Stimulated activated CD4-positive, alpha-beta T cell treated with anti-CD3 and anti-CD28 coated beads, Interleukin-12 subunit alpha, Interleukin-12 subunit beta, amount 100 ng/mL, for 48 hours (primary cell): Measurements from ENCODE around the gene BAHCC1.

Source experiments
- DNase-seq, 3 donors: peaks; one replicate each; pipeline ENCODE4 v3.0.0-alpha.2; 2020; ENCODE audit warnings: low read depth in 2 of 3, low spot score in 1 of 3

Gene BAHCC1

GRCh38 chr17:81512562-81513371 lies 117.5 kb downstream of the BAHCC1 start, which contains the start of gene ACTG1:
TSS of gene ACTG1 (minus strand) at chr17:81512799. CDS start at chr17:81512354, 445 bp downstream.
- peak; percentile 82 to 88 (median 85) for DNase-seq

GRCh38 chr17:81513372-81513752 lies 118.1 kb downstream of the BAHCC1 start:
- DNase-seq, result peak in 2 of 3 donors; percentile 53 to 65

- DNase-seq, result no peak
Measured at GRCh38 chr17:81513753-81514488, 118.7 kb downstream of the BAHCC1 start.

GRCh38 chr17:81514489-81514738 lies 119.2 kb downstream of the BAHCC1 start:
- DNase-seq, result no peak

- DNase-seq, result peak in 1 of 3 donors; percentile 60
Measured at GRCh38 chr17:81514739-81515529, 119.7 kb downstream of the BAHCC1 start.

- no peak for DNase-seq
Measured at GRCh38 chr17:81515530-81516041, 120.3 kb downstream of the BAHCC1 start.
